ENCODE data around the gene MBL2.

GRCh38 chr10:52720018-52720417, 52.6 kb downstream of the MBL2 start:
- TF ChIP-seq, protein P1, sequence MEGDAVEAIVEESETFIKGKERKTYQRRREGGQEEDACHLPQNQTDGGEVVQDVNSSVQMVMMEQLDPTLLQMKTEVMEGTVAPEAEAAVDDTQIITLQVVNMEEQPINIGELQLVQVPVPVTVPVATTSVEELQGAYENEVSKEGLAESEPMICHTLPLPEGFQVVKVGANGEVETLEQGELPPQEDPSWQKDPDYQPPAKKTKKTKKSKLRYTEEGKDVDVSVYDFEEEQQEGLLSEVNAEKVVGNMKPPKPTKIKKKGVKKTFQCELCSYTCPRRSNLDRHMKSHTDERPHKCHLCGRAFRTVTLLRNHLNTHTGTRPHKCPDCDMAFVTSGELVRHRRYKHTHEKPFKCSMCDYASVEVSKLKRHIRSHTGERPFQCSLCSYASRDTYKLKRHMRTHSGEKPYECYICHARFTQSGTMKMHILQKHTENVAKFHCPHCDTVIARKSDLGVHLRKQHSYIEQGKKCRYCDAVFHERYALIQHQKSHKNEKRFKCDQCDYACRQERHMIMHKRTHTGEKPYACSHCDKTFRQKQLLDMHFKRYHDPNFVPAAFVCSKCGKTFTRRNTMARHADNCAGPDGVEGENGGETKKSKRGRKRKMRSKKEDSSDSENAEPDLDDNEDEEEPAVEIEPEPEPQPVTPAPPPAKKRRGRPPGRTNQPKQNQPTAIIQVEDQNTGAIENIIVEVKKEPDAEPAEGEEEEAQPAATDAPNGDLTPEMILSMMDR (IDR thresholded peaks at IDR 0.05): no peak
- TF ChIP-seq POLR2A (IDR thresholded peaks at IDR 0.05) (no peak), POLR2AphosphoS5 (IDR thresholded peaks at IDR 0.05) (no peak)

Measured in transverse colon (tissue), 4 donors.